GM19372 (cell line): ENCODE results near the gene MCC.

ENCODE experiments used
- ATAC-seq: cut with Tn5 transposase; IDR thresholded peaks from one replicate; pipeline ENCODE4 v1.9.1; 2021; ENCODE audit warnings: mild to moderate bottlenecking, low read depth, moderate library complexity; ENCODE audit not compliant: unreplicated experiment

MCC gene

GRCh38 chr5:113190347-113190746 is 297.9 kb downstream of the MCC start:
- ATAC-seq: no peak

GRCh38 chr5:113189291-113189690 is 299.0 kb downstream of the MCC start:
- ATAC-seq: no peak

GRCh38 chr5:113188436-113188835 is 299.8 kb downstream of the MCC start:
- ATAC-seq: no peak

GRCh38 chr5:113187906-113188305 is 300.3 kb downstream of the MCC start:
- ATAC-seq: no peak

GRCh38 chr5:113186061-113186460 is 302.2 kb downstream of the MCC start:
- ATAC-seq: no peak

GRCh38 chr5:113183694-113184093 is 304.6 kb downstream of the MCC start:
- ATAC-seq: no peak

GRCh38 chr5:113182658-113183344 is 305.5 kb downstream of the MCC start:
- ATAC-seq: no peak

- no peak for ATAC-seq
These were observed 306.3 kb downstream of the MCC start for GRCh38 chr5:113181853-113182490.

- ATAC-seq: no peak
These were observed 306.8 kb downstream of the MCC start for GRCh38 chr5:113181409-113181808.

GRCh38 chr5:113179156-113179555 is 309.1 kb downstream of the MCC start:
- ATAC-seq: no peak

- ATAC-seq: no peak
These were observed 310.0 kb downstream of the MCC start for GRCh38 chr5:113178073-113178779.

GRCh38 chr5:113177225-113177624 is 311.0 kb downstream of the MCC start:
- ATAC-seq: no peak

- no peak for ATAC-seq
These were observed 311.5 kb downstream of the MCC start for GRCh38 chr5:113176734-113177133.

- ATAC-seq: no peak
These were observed 312.1 kb downstream of the MCC start for GRCh38 chr5:113176196-113176595.

- no peak for ATAC-seq
These were observed 315.9 kb downstream of the MCC start for GRCh38 chr5:113172231-113172826.

GRCh38 chr5:113171520-113171919 is 316.7 kb downstream of the MCC start:
- ATAC-seq: no peak

GRCh38 chr5:113170707-113171106 is 317.5 kb downstream of the MCC start:
- ATAC-seq: no peak

- no peak for ATAC-seq
These were observed 318.5 kb downstream of the MCC start for GRCh38 chr5:113169720-113170119.

GRCh38 chr5:113167985-113168384 is 320.3 kb downstream of the MCC start:
- ATAC-seq: no peak

GRCh38 chr5:113166852-113167366 is 321.3 kb downstream of the MCC start:
- ATAC-seq: no peak

GRCh38 chr5:113166261-113166660 is 322.0 kb downstream of the MCC start:
- no peak for ATAC-seq
